SK-N-SH (cell line): ENCODE data around the gene C6orf136. TPM values are rescaled to one million over a fixed set of nuclear protein-coding genes. Genes with fewer than 3 reads are reported as not detected.

Source experiments
- CTCF ChIA-PET: fragments of 300-600, 350-600 bp; formaldehyde crosslinking; extraction: SDS; loops from one replicate; lab custom pipeline; 2021; lab: Yijun Ruan, JAX
- POLR2A ChIA-PET: fragments of 350-600 bp; sonication (Branson Sonifier 250); formaldehyde crosslinking; extraction: SDS; loops from one replicate; lab custom pipeline; 2020; ENCODE audit warnings: antibody characterized with exemption, inconsistent platforms; lab: Yijun Ruan, JAX
- DNase-seq: peaks from one replicate; pipeline ENCODE4 v3.0.0; 2012
- H2AFZ ChIP-seq: fragments of 200-600 bp; sonication (generic); 2 replicates; pipeline ENCODE4 v1.8.1; 2016; ENCODE audit warnings: antibody characterized with exemption, mild to moderate bottlenecking, low read depth
- H3F3A ChIP-seq: fragments of 200-600 bp; sonication (generic); replicated peaks from 2 replicates; pipeline ENCODE3; 2016; ENCODE audit warnings: antibody characterized with exemption, mild to moderate bottlenecking; ENCODE audit not compliant: insufficient read depth
- H3K27ac ChIP-seq, 2 experiments: fragments of 200-500 bp in 1 of 2; fragments of 200-600 bp in 1 of 2; sonication (Bioruptor generic) in 1 of 2; sonication (generic), shearing (Covaris generic) in 1 of 2; 2 replicates each; pipeline versions ENCODE4 v1.5.1 to v1.6.1; 2014 to 2016; ENCODE audit warnings: low read depth in 2 of 2, inconsistent platforms in 1 of 2, low read length in 1 of 2, mild to moderate bottlenecking in 1 of 2, mixed read lengths in 1 of 2
- H3K27me3 ChIP-seq: fragments of 200-600 bp; sonication (generic), shearing (Covaris generic); 2 replicates; pipeline ENCODE4 v1.6.1; 2016; ENCODE audit warnings: mixed run types; ENCODE audit not compliant: insufficient read depth
- H3K36me3 ChIP-seq, 2 experiments: fragments of 200-500 bp in 1 of 2; fragments of 200-600 bp in 1 of 2; sonication (Bioruptor generic) in 1 of 2; sonication (generic) in 1 of 2; replicated peaks in 1 of 2; 2 replicates each; pipeline versions ENCODE3 to v1.5.1; 2014 to 2016; ENCODE audit warnings: low read length in 1 of 2, mild to moderate bottlenecking in 1 of 2; ENCODE audit not compliant: insufficient read depth in 2 of 2, control insufficient read depth in 1 of 2
- H3K4me1 ChIP-seq, 2 experiments: fragments of 200-500 bp in 1 of 2; fragments of 200-600 bp in 1 of 2; sonication (Bioruptor generic) in 1 of 2; sonication (generic), shearing (Covaris generic) in 1 of 2; 2 replicates each; pipeline versions ENCODE4 v1.5.1 to v1.6.1; 2014 to 2016; ENCODE audit warnings: low read depth in 1 of 2, low read length in 1 of 2, mixed run types in 1 of 2; ENCODE audit not compliant: insufficient read depth in 2 of 2, control insufficient read depth in 1 of 2
- H3K4me2 ChIP-seq: fragments of 200-600 bp; sonication (generic), shearing (Covaris generic); 2 replicates; pipeline ENCODE4 v1.6.1; 2017; ENCODE audit warnings: mixed run types
- H3K4me3 ChIP-seq, 2 experiments: fragments of 200-500 bp in 1 of 2; fragments of 200-600 bp in 1 of 2; sonication (Bioruptor generic) in 1 of 2; sonication (generic), shearing (Covaris generic) in 1 of 2; 2 replicates each; pipeline versions ENCODE4 v1.5.1 to v1.8.1; 2014 to 2016; ENCODE audit warnings: low read depth in 2 of 2, inconsistent platforms in 1 of 2, low read length in 1 of 2, mild to moderate bottlenecking in 1 of 2, mixed read lengths in 1 of 2, moderate library complexity in 1 of 2
- H3K79me2 ChIP-seq: fragments of 200-600 bp; sonication (generic); 2 replicates; pipeline ENCODE4 v1.8.1; 2017; ENCODE audit warnings: mild to moderate bottlenecking; ENCODE audit not compliant: insufficient read depth
- H3K9ac ChIP-seq: fragments of 200-600 bp; sonication (generic); 2 replicates; pipeline ENCODE4 v1.6.1; 2017; ENCODE audit warnings: mixed run types
- H3K9me2 ChIP-seq: fragments of 200-600 bp; sonication (generic); 2 replicates; pipeline ENCODE4 v1.6.1; 2017; ENCODE audit warnings: mixed run types
- H3K9me3 ChIP-seq: fragments of 200-600 bp; sonication (generic); 2 replicates; pipeline ENCODE4 v1.6.1; 2017; ENCODE audit warnings: mixed run types, mild to moderate bottlenecking, moderate library complexity
- H4K20me1 ChIP-seq: fragments of 200-600 bp; sonication (generic); 2 replicates; pipeline ENCODE4 v1.6.1; 2017; ENCODE audit warnings: mild to moderate bottlenecking, mixed run types; ENCODE audit not compliant: insufficient read depth
- EZH2phosphoT487 ChIP-seq: fragments of 200-600 bp; sonication (generic); IDR thresholded peaks from 2 replicates; pipeline ENCODE4 v1.6.1; 2017; ENCODE audit warnings: low read depth, mixed run types, mild to moderate bottlenecking, antibody characterized with exemption, moderate library complexity, borderline replicate concordance
- FOSL2 ChIP-seq: IDR thresholded peaks from 2 replicates; pipeline ENCODE4 v1.4.0; 2012; ENCODE audit warnings: low read depth, mild to moderate bottlenecking, moderate library complexity, borderline replicate concordance
- GABPA ChIP-seq: IDR thresholded peaks from 2 replicates; pipeline ENCODE4 v1.4.0; 2012; ENCODE audit warnings: low read depth, mild to moderate bottlenecking
- GATA2 ChIP-seq: sonication (generic); formaldehyde crosslinking; IDR thresholded peaks from 2 replicates; pipeline ENCODE4 v1.5.0; 2020; ENCODE audit warnings: mild to moderate bottlenecking, missing genetic modification reagents
- NRF1 ChIP-seq: IDR thresholded peaks from 2 replicates; pipeline ENCODE4 v1.6.1; 2012; ENCODE audit warnings: low read depth, mild to moderate bottlenecking, low read length
- POLR2AphosphoS5 ChIP-seq: IDR thresholded peaks from 2 replicates; pipeline ENCODE4 v1.6.1; 2012; ENCODE audit warnings: low read depth, low read length
- RFX5 ChIP-seq: IDR thresholded peaks from 2 replicates; pipeline ENCODE4 v1.6.1; 2012; ENCODE audit warnings: mild to moderate bottlenecking, improper control_type of control experiment, low read length
- RXRA ChIP-seq: IDR thresholded peaks from 2 replicates; pipeline ENCODE4 v1.4.0; 2012; ENCODE audit warnings: low read depth, mild to moderate bottlenecking, borderline replicate concordance
- SIN3A ChIP-seq: IDR thresholded peaks from 2 replicates; pipeline ENCODE4 v1.6.1; 2012; ENCODE audit warnings: low read depth, mild to moderate bottlenecking, low read length, moderate library complexity, borderline replicate concordance
- TEAD4 ChIP-seq: IDR thresholded peaks from 2 replicates; pipeline ENCODE4 v1.4.0; 2012; ENCODE audit warnings: mild to moderate bottlenecking, borderline replicate concordance; ENCODE audit not compliant: insufficient read depth
- WGBS: methylation state at CpG from one replicate; pipeline ENCODE4 v1.1.6; 2017; ENCODE audit warnings: low lambda C conversion rate; 5-methylcytosine and 5-hydroxymethylcytosine counted together
- polyA plus RNA-seq, 3 experiments: library from polyadenylated mRNA; depleted of rRNA; stranded (reverse); fragments of >200 nt; gene quantifications; 2 replicates each; pipeline ENCODE4 v1.2.3, GENCODE V29; 2012
- TF ChIP-seq, protein P1 (sequence below): IDR thresholded peaks from 2 replicates; pipeline ENCODE4 v1.4.0; 2012; ENCODE audit warnings: low read depth, borderline replicate concordance
- TF ChIP-seq, protein P2 (sequence below): IDR thresholded peaks from 2 replicates; pipeline ENCODE4; 2012
- TF ChIP-seq, protein P3 (sequence below): IDR thresholded peaks from 2 replicates; pipeline ENCODE4 v1.6.1; 2012; ENCODE audit warnings: mild to moderate bottlenecking, low read depth, low read length, moderate library complexity
- TF ChIP-seq, protein P4 (sequence below): IDR thresholded peaks from 2 replicates; pipeline ENCODE4 v1.4.0; 2012; ENCODE audit warnings: low read depth

The C6orf136 gene
- polyA plus RNA-seq, 1 of the 3 experiments (the other 2 are of a cell fraction), result 14.3 TPM

GRCh38 chr6:30643656-30644055 is 3.3 kb upstream of the C6orf136 start:
- 94% methylated on average over 2 of the region's 2 CpGs for WGBS
- Histone ChIP-seq H3F3A (peaks cover 17% of the 10 kb centered on the region), H3K36me3 (peaks cover 24 to 50% of the 10 kb centered on the region in 2 experiments), H3K79me2 (peaks cover 20% of the 10 kb centered on the region)
- TF ChIP-seq GATA2, result no peak
- no peak for TF ChIP-seq NRF1
- TF ChIP-seq POLR2AphosphoS5, result no peak
- no peak for TF ChIP-seq EZH2phosphoT487
- TF ChIP-seq RFX5, result no peak
- TF ChIP-seq SIN3A, result no peak
- TF ChIP-seq RXRA, result no peak
- TF ChIP-seq, protein P1, sequence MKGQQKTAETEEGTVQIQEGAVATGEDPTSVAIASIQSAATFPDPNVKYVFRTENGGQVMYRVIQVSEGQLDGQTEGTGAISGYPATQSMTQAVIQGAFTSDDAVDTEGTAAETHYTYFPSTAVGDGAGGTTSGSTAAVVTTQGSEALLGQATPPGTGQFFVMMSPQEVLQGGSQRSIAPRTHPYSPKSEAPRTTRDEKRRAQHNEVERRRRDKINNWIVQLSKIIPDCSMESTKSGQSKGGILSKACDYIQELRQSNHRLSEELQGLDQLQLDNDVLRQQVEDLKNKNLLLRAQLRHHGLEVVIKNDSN, result no peak
- TF ChIP-seq TEAD4, result no peak
- no peak for TF ChIP-seq FOSL2
- TF ChIP-seq, protein P2, sequence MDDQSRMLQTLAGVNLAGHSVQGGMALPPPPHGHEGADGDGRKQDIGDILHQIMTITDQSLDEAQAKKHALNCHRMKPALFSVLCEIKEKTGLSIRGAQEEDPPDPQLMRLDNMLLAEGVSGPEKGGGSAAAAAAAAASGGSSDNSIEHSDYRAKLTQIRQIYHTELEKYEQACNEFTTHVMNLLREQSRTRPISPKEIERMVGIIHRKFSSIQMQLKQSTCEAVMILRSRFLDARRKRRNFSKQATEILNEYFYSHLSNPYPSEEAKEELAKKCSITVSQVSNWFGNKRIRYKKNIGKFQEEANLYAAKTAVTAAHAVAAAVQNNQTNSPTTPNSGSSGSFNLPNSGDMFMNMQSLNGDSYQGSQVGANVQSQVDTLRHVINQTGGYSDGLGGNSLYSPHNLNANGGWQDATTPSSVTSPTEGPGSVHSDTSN, result no peak
- TF ChIP-seq, protein P3, sequence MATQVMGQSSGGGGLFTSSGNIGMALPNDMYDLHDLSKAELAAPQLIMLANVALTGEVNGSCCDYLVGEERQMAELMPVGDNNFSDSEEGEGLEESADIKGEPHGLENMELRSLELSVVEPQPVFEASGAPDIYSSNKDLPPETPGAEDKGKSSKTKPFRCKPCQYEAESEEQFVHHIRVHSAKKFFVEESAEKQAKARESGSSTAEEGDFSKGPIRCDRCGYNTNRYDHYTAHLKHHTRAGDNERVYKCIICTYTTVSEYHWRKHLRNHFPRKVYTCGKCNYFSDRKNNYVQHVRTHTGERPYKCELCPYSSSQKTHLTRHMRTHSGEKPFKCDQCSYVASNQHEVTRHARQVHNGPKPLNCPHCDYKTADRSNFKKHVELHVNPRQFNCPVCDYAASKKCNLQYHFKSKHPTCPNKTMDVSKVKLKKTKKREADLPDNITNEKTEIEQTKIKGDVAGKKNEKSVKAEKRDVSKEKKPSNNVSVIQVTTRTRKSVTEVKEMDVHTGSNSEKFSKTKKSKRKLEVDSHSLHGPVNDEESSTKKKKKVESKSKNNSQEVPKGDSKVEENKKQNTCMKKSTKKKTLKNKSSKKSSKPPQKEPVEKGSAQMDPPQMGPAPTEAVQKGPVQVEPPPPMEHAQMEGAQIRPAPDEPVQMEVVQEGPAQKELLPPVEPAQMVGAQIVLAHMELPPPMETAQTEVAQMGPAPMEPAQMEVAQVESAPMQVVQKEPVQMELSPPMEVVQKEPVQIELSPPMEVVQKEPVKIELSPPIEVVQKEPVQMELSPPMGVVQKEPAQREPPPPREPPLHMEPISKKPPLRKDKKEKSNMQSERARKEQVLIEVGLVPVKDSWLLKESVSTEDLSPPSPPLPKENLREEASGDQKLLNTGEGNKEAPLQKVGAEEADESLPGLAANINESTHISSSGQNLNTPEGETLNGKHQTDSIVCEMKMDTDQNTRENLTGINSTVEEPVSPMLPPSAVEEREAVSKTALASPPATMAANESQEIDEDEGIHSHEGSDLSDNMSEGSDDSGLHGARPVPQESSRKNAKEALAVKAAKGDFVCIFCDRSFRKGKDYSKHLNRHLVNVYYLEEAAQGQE, result no peak
- TF ChIP-seq, protein P4, sequence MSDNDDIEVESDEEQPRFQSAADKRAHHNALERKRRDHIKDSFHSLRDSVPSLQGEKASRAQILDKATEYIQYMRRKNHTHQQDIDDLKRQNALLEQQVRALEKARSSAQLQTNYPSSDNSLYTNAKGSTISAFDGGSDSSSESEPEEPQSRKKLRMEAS, result no peak
- no peak for TF ChIP-seq GABPA
- TF ChIP-seq, all 33 proteins: peak for 0
- Histone ChIP-seq H3K4me1 (peaks cover 0 to 6% of the 10 kb centered on the region in 2 experiments; a peak in 2 of 4 replicates), H3K9me2 (no peaks in the 10 kb centered on the region), H3K4me2 (no peak overlapping the region), H3K9ac (no peak overlapping the region), H3K4me3 (no peak overlapping the region), H2AFZ (no peak overlapping the region), H3K27ac (no peak overlapping the region), H4K20me1 (no peaks in the 10 kb centered on the region), H3K9me3 (no peaks in the 10 kb centered on the region), H3K27me3 (no peaks in the 10 kb centered on the region)
- DNase-seq, result no peak
- CTCF ChIA-PET, result no interaction called here
- POLR2A ChIA-PET, result no interaction called here
